NCI-H526 (cell line): ENCODE data around the gene CORO6.

Source experiments
- DNase-seq, 2 experiments: peaks; one replicate each; lab custom pipeline; 2025; lab: John Stamatoyannopoulos, UW

CORO6 gene

GRCh38 chr17:29613352-29613837 lies 9.3 kb downstream of the CORO6 start:
- no peak for DNase-seq

GRCh38 chr17:29612404-29613280 lies 10.1 kb downstream of the CORO6 start:
- DNase-seq, result no peak

GRCh38 chr17:29612094-29612403 lies 10.7 kb downstream of the CORO6 start:
- no peak for DNase-seq

GRCh38 chr17:29611351-29612093 lies 11.2 kb downstream of the CORO6 start:
- no peak for DNase-seq

- DNase-seq, result no peak
Observed at GRCh38 chr17:29610395-29610794, 12.3 kb downstream of the CORO6 start.

- no peak for DNase-seq
Observed at GRCh38 chr17:29608986-29609385, 13.7 kb downstream of the CORO6 start.

- DNase-seq, result no peak
Observed at GRCh38 chr17:29607557-29608195, 15.0 kb downstream of the CORO6 start.

- no peak for DNase-seq
Observed at GRCh38 chr17:29603109-29603674, 19.5 kb downstream of the CORO6 start.

- DNase-seq, result peak; percentile 57 to 73
Observed at GRCh38 chr17:29597361-29598172, 25.1 kb downstream of the CORO6 start.

GRCh38 chr17:29596811-29597210 lies 25.9 kb downstream of the CORO6 start:
- DNase-seq, result no peak

GRCh38 chr17:29595943-29596774 lies 26.6 kb downstream of the CORO6 start:
- DNase-seq, result no peak

GRCh38 chr17:29595107-29595942 lies 27.4 kb downstream of the CORO6 start:
- no peak for DNase-seq

- DNase-seq, result no peak
Observed at GRCh38 chr17:29594519-29595090, 28.1 kb downstream of the CORO6 start.

- peak; percentile 44 to 82 for DNase-seq
Observed at GRCh38 chr17:29593591-29594518, 28.9 kb downstream of the CORO6 start.

- peak; percentile 58 to 91 for DNase-seq
Observed at GRCh38 chr17:29592850-29593551, 29.7 kb downstream of the CORO6 start, which contains the start of gene ANKRD13B. ANKRD13B (plus strand) TSS chr17:29593132; CDS start chr17:29593622, 490 bp downstream.

GRCh38 chr17:29591737-29592608 lies 30.7 kb downstream of the CORO6 start:
- DNase-seq, result peak; percentile 95 to 98
